D721Med (cell line): ENCODE measurements around the gene PAK1.

ENCODE experiments used
- DNase-seq: peaks from one replicate; pipeline ENCODE4 v3.0.0; 2011; ENCODE audit warnings: low spot score; ENCODE audit not compliant: insufficient read length
- FAIRE-seq: peaks from 2 replicates; lab custom pipeline; 2011; peaks lifted over from hg19 to GRCh38; lab: Jason Lieb, UNC
- TF ChIP-seq, protein P1 (sequence below): IDR thresholded peaks from 2 replicates; pipeline ENCODE4 v1.5.1; 2012; ENCODE audit warnings: mild to moderate bottlenecking, control low read depth; ENCODE audit not compliant: insufficient read depth; ENCODE audit errors: missing control alignments

PAK1 gene

DNA sequence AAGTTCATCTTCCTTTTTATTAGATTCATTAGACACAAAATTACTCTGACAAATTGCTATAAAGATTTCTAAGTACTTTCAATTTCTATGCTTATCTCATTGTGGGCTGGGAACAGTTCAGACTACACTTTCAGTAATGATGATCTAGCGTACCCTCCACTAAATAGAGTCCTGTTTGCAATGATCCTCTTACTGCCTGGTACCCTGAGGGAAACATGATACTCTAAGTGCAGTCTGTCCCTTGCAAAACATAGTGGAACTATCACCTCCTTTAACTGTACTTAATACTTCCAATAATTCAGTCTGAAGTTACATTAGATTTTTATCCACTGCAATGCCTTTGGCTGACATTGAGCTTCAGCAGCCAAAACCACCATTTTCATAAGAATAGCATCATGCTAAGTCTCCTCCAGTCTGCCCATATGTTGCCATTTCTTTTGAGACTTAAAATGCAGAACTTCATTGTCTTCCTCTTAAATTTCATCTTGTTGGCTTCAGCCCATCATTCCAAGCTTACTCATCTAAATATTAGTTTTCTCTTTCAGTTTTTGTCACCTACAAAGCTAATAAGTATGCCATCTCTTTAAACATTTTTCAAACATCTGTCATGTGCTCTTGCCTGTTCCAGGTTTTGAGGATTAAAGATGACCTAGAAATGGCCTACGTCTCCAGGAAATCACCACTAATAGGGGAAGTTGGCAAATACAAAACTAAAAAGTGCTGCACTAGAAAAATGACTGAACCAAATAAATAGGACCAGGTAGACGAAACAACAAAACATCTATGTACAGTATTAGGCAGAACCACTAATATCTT, 55.5 kb downstream of the PAK1 start:
- TF ChIP-seq, protein P1, sequence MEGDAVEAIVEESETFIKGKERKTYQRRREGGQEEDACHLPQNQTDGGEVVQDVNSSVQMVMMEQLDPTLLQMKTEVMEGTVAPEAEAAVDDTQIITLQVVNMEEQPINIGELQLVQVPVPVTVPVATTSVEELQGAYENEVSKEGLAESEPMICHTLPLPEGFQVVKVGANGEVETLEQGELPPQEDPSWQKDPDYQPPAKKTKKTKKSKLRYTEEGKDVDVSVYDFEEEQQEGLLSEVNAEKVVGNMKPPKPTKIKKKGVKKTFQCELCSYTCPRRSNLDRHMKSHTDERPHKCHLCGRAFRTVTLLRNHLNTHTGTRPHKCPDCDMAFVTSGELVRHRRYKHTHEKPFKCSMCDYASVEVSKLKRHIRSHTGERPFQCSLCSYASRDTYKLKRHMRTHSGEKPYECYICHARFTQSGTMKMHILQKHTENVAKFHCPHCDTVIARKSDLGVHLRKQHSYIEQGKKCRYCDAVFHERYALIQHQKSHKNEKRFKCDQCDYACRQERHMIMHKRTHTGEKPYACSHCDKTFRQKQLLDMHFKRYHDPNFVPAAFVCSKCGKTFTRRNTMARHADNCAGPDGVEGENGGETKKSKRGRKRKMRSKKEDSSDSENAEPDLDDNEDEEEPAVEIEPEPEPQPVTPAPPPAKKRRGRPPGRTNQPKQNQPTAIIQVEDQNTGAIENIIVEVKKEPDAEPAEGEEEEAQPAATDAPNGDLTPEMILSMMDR, result no peak
- FAIRE-seq (no peak), DNase-seq (no peak)

GRCh38 chr11:77416357-77416756, 57.5 kb downstream of the PAK1 start:
- TF ChIP-seq, protein P1, result no peak
- DNase-seq (no peak), FAIRE-seq (no peak)

DNA sequence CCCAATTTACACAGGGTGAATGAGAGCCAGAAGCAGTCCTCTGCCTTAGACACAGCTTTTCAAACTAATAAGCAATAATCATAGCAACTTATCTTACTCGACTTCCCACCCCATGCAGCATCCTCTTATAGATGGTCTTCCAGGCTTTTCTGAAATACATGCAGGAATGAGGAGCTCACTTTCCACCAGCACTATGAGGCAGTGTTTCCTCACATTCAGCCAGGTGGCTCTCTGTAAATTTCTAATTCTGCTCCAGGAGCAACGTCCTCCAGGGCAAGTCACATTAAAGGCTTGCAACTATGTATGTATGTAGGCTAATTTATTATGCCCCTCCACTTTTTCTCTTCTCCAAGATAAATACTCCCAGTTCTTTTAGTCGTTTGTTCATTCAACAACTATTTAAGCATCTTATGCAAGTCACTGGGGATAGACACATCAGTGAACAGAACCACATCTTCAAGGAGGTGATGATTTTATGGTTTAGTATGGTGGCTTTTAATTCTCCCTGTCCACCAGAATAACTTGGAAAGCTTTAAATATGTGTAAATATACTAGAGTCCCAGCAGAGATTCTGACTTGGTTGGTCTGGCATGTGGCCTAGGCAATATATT, 59.9 kb downstream of the PAK1 start:
- FAIRE-seq (no peak), DNase-seq (no peak)

GRCh38 chr11:77412814-77413213, 61.1 kb downstream of the PAK1 start:
- no peak for FAIRE-seq

More for the DNA sequence above, 59.9 kb downstream of the PAK1 start:
- TF ChIP-seq, protein P1, result peak; percentile 18

GRCh38 chr11:77411717-77412441, 62.0 kb downstream of the PAK1 start:
- DNase-seq (peak; percentile 37), FAIRE-seq (no peak)
- TF ChIP-seq, protein P1, result no peak

More at GRCh38 chr11:77412814-77413213, 61.1 kb downstream of the PAK1 start:
- TF ChIP-seq, protein P1, result no peak
- no peak for DNase-seq

DNA sequence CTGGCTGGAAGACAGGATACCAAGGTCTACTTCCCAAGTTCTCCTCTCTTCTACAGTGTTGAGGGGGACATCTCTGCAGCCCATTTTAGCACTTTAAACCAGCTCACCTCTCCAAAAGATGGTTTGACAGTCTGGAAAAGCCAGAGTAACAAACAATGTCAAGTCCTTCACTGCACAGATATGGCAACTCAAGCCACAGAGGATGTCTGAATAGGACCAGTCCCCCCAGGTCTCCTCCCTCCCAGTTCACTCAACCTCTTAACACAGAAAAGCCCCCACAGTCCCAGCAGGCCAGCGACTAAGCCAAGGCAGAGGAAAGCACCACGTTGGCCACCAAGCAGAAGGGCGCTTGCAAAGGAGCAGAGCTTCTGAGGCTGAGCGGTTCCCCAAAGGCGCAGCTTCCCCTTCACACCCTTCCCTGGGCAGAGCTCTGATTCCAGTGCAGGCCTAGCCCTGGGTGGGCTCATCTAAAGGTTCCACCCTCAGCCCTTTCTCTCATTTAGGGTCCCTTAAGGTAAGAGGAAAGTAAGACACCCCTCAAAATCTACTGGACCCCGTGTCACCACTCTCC, 62.7 kb downstream of the PAK1 start:
- no peak for DNase-seq
- TF ChIP-seq, protein P1, result no peak
- no peak for FAIRE-seq
